HEK293 (cell line): Measurements from ENCODE around the gene ENDOD1.

Experiments used
- CTCF ChIA-PET: fragments of 350-600 bp; formaldehyde crosslinking; extraction: SDS; loops from one replicate; lab custom pipeline; 2021; ENCODE audit warnings: antibody characterized with exemption; lab: Yijun Ruan, JAX
- POLR2A ChIA-PET: fragments of 300-600 bp; formaldehyde crosslinking; extraction: SDS; loops from one replicate; lab custom pipeline; 2020; ENCODE audit warnings: antibody characterized with exemption, inconsistent platforms; lab: Yijun Ruan, JAX
- H3K27ac ChIP-seq: fragments of 200-500 bp; sonication (Bioruptor generic); 2 replicates; pipeline ENCODE4 v1.5.1; 2014; ENCODE audit warnings: low read depth, low read length, control low read depth, inconsistent platforms; ENCODE audit errors: extremely low read depth
- H3K36me3 ChIP-seq, 2 experiments: fragments of 200-500 bp in 1 of 2; sonication (Bioruptor generic) in 1 of 2; 1 replicate in 1 of 2; 2 replicates in 1 of 2; pipeline ENCODE4 v1.5.1; 2014 to 2017; ENCODE audit warnings: inconsistent platforms in 2 of 2, low read length in 2 of 2; ENCODE audit not compliant: control insufficient read depth in 2 of 2, insufficient read depth in 1 of 2
- H3K4me1 ChIP-seq: fragments of 200-500 bp; sonication (Bioruptor generic); 2 replicates; pipeline ENCODE4 v1.5.1; 2014; ENCODE audit warnings: mild to moderate bottlenecking, low read length, inconsistent platforms; ENCODE audit not compliant: control insufficient read depth, insufficient read depth
- H3K4me3 ChIP-seq: 2 replicates; pipeline ENCODE4 v1.5.1; 2011; ENCODE audit warnings: low read depth, mild to moderate bottlenecking, control low read depth, low read length, moderate library complexity
- H3K9me3 ChIP-seq: fragments of 200-500 bp; sonication (Bioruptor generic); 2 replicates; pipeline ENCODE4 v1.5.1; 2014; ENCODE audit warnings: low read depth, low read length, inconsistent platforms; ENCODE audit not compliant: control insufficient read depth, insufficient read depth
- BCL6B ChIP-seq: fragments of 450-650 bp; formaldehyde crosslinking; IDR thresholded peaks from 2 replicates; pipeline ENCODE4 v1.5.1; 2017; ENCODE audit warnings: missing biosample characterization, missing genetic modification characterization
- CTCF ChIP-seq: fragments of 450-650 bp; formaldehyde crosslinking; IDR thresholded peaks from 2 replicates; pipeline ENCODE4 v1.5.1; 2016; ENCODE audit warnings: missing biosample characterization, missing genetic modification characterization
- GLI2 ChIP-seq: fragments of 450-650 bp; formaldehyde crosslinking; IDR thresholded peaks from 2 replicates; pipeline ENCODE4; 2017; ENCODE audit warnings: missing biosample characterization, missing genetic modification characterization, low read depth, borderline replicate concordance
- IKZF3 ChIP-seq: fragments of 450-650 bp; IDR thresholded peaks from 2 replicates; pipeline ENCODE4 v1.5.0; 2018; ENCODE audit warnings: missing biosample characterization, mild to moderate bottlenecking, missing genetic modification characterization, moderate library complexity
- PBX3 ChIP-seq: sonication (generic); formaldehyde crosslinking; IDR thresholded peaks from 2 replicates; pipeline ENCODE4 v1.8.1; 2022; ENCODE audit warnings: mild to moderate bottlenecking, moderate library complexity, missing genetic modification reagents
- PRDM1 ChIP-seq: fragments of 450-650 bp; formaldehyde crosslinking; IDR thresholded peaks from 2 replicates; pipeline ENCODE4; 2016; ENCODE audit warnings: missing biosample characterization, missing genetic modification characterization
- PRDM6 ChIP-seq: fragments of 450-650 bp; formaldehyde crosslinking; IDR thresholded peaks from 2 replicates; pipeline ENCODE4 v1.5.1; 2017; ENCODE audit warnings: missing biosample characterization, missing genetic modification characterization
- SETDB1 ChIP-seq: IDR thresholded peaks from one replicate; pipeline ENCODE4 v1.6.1; 2017; ENCODE audit warnings: mild to moderate bottlenecking, low read length, moderate library complexity, mixed read lengths; ENCODE audit not compliant: insufficient read length
- ZFP69B ChIP-seq: fragments of 450-650 bp; formaldehyde crosslinking; IDR thresholded peaks from 2 replicates; pipeline ENCODE4 v1.5.1; 2016; ENCODE audit warnings: missing biosample characterization, missing genetic modification characterization
- ZNF10 ChIP-seq: fragments of 450-650 bp; formaldehyde crosslinking; IDR thresholded peaks from 2 replicates; pipeline ENCODE4 v1.5.1; 2017; ENCODE audit warnings: missing biosample characterization, missing genetic modification characterization
- ZNF112 ChIP-seq: fragments of 450-650 bp; formaldehyde crosslinking; IDR thresholded peaks from 2 replicates; pipeline ENCODE4 v1.5.0; 2017; ENCODE audit warnings: missing biosample characterization, missing genetic modification characterization
- ZNF26 ChIP-seq: fragments of 450-650 bp; formaldehyde crosslinking; IDR thresholded peaks from 2 replicates; pipeline ENCODE4 v1.5.1; 2016; ENCODE audit warnings: missing biosample characterization, missing genetic modification characterization
- ZNF473 ChIP-seq: fragments of 450-650 bp; formaldehyde crosslinking; IDR thresholded peaks from 2 replicates; pipeline ENCODE4 v1.5.1; 2017; ENCODE audit warnings: missing biosample characterization, missing genetic modification characterization
- ZNF521 ChIP-seq: fragments of 450-650 bp; formaldehyde crosslinking; IDR thresholded peaks from 2 replicates; pipeline ENCODE4 v1.5.1; 2017; ENCODE audit warnings: missing biosample characterization, mild to moderate bottlenecking, missing genetic modification characterization
- ZNF555 ChIP-seq: fragments of 450-650 bp; formaldehyde crosslinking; conservative IDR thresholded peaks from 2 replicates; pipeline ENCODE4 v1.5.1; 2017; ENCODE audit warnings: missing biosample characterization, mild to moderate bottlenecking, missing genetic modification characterization, inconsistent platforms
- ZNF658 ChIP-seq: fragments of 450-650 bp; formaldehyde crosslinking; IDR thresholded peaks from 2 replicates; pipeline ENCODE4; 2016; ENCODE audit warnings: missing biosample characterization, missing genetic modification characterization
- ZNF660 ChIP-seq: fragments of 450-650 bp; IDR thresholded peaks from 2 replicates; pipeline ENCODE4 v1.5.1; 2018; ENCODE audit warnings: missing biosample characterization, mild to moderate bottlenecking, missing genetic modification characterization
- ZNF76 ChIP-seq: fragments of 450-650 bp; formaldehyde crosslinking; IDR thresholded peaks from 2 replicates; pipeline ENCODE4; 2016; ENCODE audit warnings: low read depth, missing biosample characterization, missing genetic modification characterization, borderline replicate concordance
- ZNF837 ChIP-seq: fragments of 450-650 bp; formaldehyde crosslinking; IDR thresholded peaks from 2 replicates; pipeline ENCODE4 v1.5.1; 2016; ENCODE audit warnings: missing biosample characterization, missing genetic modification characterization
- ZSCAN4 ChIP-seq: fragments of 450-650 bp; formaldehyde crosslinking; IDR thresholded peaks from 2 replicates; pipeline ENCODE4 v1.5.1; 2017; ENCODE audit warnings: missing biosample characterization, missing genetic modification characterization

ENDOD1 gene

GRCh38 chr11:95050595-95051202, 38.9 kb upstream of the ENDOD1 start:
- CTCF ChIA-PET: no interaction called here
- Histone ChIP-seq H3K4me1 (no peaks in the 10 kb centered on the region), H3K36me3 (no peaks in the 10 kb centered on the region), H3K27ac (no peak overlapping the region)
- TF ChIP-seq ZNF76 (tag by site-specific recombination) (no peak), ZNF473 (tag by site-specific recombination) (no peak), ZNF26 (tag by site-specific recombination) (no peak), SETDB1 (no peak), ZNF837 (tag by site-specific recombination) (no peak), BCL6B (no peak), PRDM6 (tag by site-specific recombination) (no peak), ZNF555 (tag by site-specific recombination) (no peak), ZSCAN4 (tag by site-specific recombination) (no peak), ZNF521 (tag by site-specific recombination) (no peak), CTCF (tag by site-specific recombination) (no peak), PBX3 (CRISPR knock-in tag) (no peak), GLI2 (tag by site-specific recombination) (no peak), ZNF658 (tag by site-specific recombination) (no peak), IKZF3 (tag by site-specific recombination) (no peak), ZNF10 (no peak), ZNF112 (tag by site-specific recombination) (no peak), ZNF660 (tag by site-specific recombination) (no peak), ZFP69B (tag by site-specific recombination) (no peak), PRDM1 (tag by site-specific recombination) (no peak)
- TF ChIP-seq, all 188 proteins: peak for 0
- Histone ChIP-seq H3K4me3 (no peak overlapping the region), H3K9me3 (no peaks in the 10 kb centered on the region)
- POLR2A ChIA-PET: no interaction called here
